Cardiac septum (tissue), 1 donor: Measurements from ENCODE around the gene EPB41L1. TPM values are rescaled to one million over a fixed set of nuclear protein-coding genes. Genes with fewer than 3 reads are reported as not detected.

Experiments used
- DNase-seq: peaks from one replicate; pipeline ENCODE4 v3.0.0-alpha.2; 2020; ENCODE audit warnings: low spot score
- intact Hi-C: fragments of 100-400 bp; cut with DNase I; formaldehyde crosslinking; loops from one replicate; pipeline ENCODE4 v1.14.0; 2022
- long read RNA-seq: library from polyadenylated mRNA; unstranded; transcript quantifications from one replicate; pipeline ENCODE4 v2.0.0, GENCODE V29; 2021
- total RNA-seq: library from RNA; stranded (reverse); fragmentation: NEBNext Ultra II Directional; extraction: Animal tissue kit (Norgen Biotek cat#: 25700); gene quantifications from one replicate; pipeline ENCODE4 v1.2.1, GENCODE V29; 2021
- donor health status: DM: no; HTN: no; CAD: no.

EPB41L1 gene
- total RNA-seq: 21.8 TPM
- long read RNA-seq, partial matches to known transcripts: 5 of 23 reads
- long read RNA-seq, other reads (novel, unspliced or antisense): 18 of 23 reads

GRCh38 chr20:36154700-36155628 is at the start of gene EPB41L1:
EPB41L1 (plus strand) TSS chr20:36154740; CDS start chr20:36173778, 19,038 bp downstream.
- intact Hi-C loops: no loop called here
- DNase-seq: no peak

DNA sequence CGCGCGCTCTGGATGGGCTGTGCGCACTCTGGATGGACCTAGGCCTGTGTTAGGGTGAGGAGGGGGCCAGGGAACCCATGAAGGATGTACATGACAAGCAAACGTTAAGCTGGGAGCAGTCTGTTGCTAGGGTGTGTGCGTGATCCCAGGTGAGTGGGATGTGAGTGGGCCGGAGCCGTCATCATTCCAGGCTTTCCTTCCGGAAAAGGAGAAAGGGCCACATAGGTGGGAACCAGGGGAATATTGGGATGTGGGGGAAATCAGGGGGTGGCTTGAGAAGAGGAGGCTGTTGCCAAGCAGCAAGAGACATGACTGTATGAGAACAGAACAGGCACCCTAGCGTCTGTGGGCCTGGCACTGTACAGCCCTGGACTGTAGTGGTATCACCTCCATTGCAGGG is 49.7 kb upstream of the EPB41L1 start:
- DNase-seq: no peak
- intact Hi-C loops: no loop called here

GRCh38 chr20:36105711-36106226 is 48.8 kb upstream of the EPB41L1 start:
- DNase-seq: no peak
- intact Hi-C loops: no loop called here

DNA sequence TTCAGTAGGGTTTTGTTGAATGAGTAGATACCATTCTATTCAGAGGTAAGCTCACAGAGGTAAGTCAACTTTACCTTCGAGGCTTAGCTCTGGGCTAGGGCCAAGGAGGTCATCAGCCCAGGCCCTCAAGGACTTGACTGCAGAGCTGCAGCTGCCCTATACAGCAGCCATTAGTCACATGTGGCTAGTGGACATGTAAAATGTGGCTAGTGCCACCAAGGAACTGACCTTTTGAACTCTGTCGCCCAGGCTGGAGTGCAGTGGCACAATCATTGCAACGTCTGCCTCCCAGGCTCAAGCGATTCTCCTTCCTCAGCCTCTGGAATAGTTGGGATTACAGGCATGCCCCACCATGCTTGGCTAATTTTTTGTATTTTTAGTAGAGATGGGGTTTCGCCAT is 47.9 kb upstream of the EPB41L1 start:
- intact Hi-C loops: no loop called here
- DNase-seq: no peak

- DNase-seq: no peak
- intact Hi-C loops: no loop called here
Measured at GRCh38 chr20:36107881-36108280, 46.7 kb upstream of the EPB41L1 start.

DNA sequence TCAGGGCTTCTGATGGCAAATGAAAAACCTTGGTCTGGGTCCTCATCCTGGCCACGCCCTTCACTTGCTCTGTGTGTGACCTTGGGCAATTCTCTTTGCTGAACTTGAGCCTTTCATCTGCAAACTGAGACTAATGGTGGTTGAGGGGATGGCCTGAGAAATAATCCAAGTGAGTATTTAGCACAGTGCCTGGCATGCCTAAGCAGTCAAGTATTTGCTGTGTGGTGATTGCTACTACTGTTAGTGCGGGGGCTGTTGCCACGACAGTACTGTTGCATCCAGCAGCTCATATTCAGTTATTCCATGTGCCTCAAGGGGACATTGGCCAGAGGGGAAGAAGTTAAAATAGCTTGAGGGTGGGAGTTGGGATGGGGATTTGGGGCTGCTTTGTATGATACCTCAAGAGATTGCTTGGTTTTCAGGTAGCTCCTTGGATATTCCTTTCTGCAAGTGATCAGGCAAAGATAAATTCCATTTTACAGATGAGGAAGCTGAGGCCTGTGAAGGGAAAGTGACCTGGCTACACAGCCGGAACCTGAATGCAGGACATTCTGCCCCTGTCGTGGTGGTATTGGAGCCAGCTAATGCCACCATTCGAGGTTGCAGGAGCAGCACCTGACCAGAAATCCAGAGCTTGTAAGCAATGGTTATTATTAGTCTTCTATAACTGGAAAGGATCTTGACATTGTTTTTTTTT is 45.1 kb upstream of the EPB41L1 start:
- DNase-seq: no peak
- intact Hi-C loops: no loop called here

DNA sequence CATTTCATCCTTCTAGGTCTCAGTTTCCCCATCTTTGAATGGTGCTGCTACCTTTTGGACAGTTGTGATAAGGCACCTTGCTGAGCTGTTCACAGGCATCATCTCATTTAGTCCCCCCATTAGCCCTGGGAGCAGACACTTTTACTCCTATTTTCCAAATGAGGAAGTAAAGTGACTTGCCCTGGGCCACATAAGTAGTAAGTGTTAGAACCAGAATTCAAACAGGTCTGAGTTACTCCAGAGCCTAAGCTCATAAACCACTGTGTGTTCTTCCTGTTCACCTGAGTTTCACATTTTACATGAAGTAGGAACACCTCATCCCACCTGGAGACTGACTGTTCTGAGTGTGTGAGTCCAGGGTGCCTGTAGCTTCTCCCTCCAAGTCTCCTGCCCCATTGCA is 43.5 kb upstream of the EPB41L1 start:
- DNase-seq: no peak
- intact Hi-C loops: no loop called here

DNA sequence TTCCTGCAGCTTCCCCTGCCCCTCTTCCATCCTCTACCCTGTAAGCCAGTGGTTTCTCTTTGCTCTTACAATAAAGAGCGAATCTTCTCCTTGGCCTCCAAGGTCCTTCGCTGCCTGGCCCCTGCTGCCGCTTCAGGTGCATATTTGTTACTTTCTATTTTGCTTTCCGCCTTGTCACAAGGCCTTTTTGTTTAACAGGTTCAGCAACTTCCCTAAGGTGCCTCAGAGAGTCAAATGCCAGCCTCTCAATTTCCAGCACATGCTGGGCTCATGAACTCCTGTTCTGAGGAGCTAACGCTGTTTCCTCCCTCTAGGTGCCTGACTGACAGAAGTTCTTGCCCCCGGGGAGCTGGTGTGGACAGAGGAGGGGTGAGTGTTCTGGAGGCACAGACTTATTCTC is 42.4 kb upstream of the EPB41L1 start:
- intact Hi-C loops: no loop called here
- no peak for DNase-seq

- intact Hi-C loops: no loop called here
- no peak for DNase-seq
Measured at GRCh38 chr20:36113036-36113435, 41.5 kb upstream of the EPB41L1 start.

GRCh38 chr20:36113566-36114250 is 40.8 kb upstream of the EPB41L1 start:
- intact Hi-C loops: no loop called here
- DNase-seq: no peak

DNA sequence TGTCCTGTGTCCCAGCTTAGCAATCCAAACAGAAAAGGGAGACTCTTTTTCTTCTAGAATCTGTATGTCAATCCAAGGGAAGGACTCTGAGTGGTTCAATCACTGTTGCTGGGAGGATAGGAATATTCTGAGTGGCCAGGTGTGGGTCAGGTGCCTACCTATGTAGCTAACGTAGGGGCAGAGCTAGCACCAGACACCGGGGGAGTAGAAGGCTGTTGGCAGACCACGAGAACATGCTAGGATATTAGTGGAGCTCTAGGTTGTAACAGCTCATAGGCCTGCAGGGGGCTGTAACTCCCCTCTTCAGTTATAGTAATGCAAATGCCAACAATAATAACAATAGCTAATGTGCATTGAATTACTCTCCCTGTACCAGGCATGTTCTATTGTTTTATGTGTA is 39.8 kb upstream of the EPB41L1 start:
- DNase-seq: no peak
- intact Hi-C loops: no loop called here

- intact Hi-C loops: no loop called here
- no peak for DNase-seq
Measured at GRCh38 chr20:36115925-36116324, 38.6 kb upstream of the EPB41L1 start.

DNA sequence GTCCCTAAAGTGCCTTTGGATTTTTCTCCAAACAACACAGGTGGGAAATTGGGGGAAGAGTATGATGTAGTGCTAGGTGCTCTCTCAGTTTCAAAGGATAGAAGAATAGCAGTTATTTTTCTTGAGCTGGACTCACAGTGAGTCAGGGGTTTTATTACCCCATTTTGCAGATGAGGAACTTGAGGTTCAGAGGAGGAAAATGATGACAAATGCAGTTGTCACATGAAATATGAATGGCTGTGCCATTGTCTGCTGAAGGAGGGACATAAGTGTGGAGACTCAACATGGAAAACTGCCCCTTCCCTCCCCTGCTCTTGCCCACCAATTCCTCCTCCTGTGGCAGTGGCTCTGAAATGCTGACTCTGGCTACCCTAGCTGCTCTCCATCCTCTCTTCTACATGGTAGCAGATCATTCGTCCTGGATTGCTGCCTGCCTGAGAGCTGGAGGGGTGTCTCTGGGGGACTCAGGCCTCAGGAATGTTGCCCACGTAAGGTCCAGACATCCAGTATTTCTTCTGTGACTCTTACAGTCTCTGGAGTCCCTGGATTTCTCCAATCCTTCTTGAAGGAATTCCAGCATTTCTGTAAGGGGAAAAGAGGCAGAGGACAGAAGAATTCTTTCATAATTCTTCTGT is 37.6 kb upstream of the EPB41L1 start:
- intact Hi-C loops: no loop called here
- DNase-seq: no peak

DNA sequence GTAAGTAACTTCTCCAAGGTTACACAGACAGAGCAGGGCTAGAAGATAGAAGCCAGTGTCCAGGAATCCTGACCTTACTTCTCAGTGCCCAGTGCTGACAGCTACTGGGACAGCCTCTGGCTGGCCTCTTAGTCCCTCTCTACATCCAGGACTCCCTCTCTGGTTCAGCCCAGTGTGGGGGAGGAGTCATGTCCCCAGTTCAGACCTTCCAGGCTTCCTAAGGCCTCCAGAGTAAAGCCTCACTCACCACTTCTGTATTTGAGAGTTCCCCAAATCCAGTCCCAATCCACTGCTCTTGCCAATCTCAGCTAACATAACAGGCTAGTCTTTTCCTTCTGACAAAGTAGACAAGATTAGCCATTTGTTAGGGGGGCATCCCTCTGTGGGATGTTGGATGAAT is 36.9 kb upstream of the EPB41L1 start:
- DNase-seq: no peak
- intact Hi-C loops: no loop called here

- intact Hi-C loops: no loop called here
- DNase-seq: no peak
Measured at GRCh38 chr20:36118371-36118770, 36.2 kb upstream of the EPB41L1 start.

- intact Hi-C loops: no loop called here
- DNase-seq: no peak
Measured at GRCh38 chr20:36119537-36119936, 35.0 kb upstream of the EPB41L1 start.

- no peak for DNase-seq
- intact Hi-C loops: no loop called here
Measured at GRCh38 chr20:36120241-36120640, 34.3 kb upstream of the EPB41L1 start.

GRCh38 chr20:36120991-36121390 is 33.5 kb upstream of the EPB41L1 start:
- no peak for DNase-seq
- intact Hi-C loops: no loop called here
